AG04450 (cell line): ENCODE measurements around the gene OR4C5. TPM values are rescaled to one million over a fixed set of nuclear protein-coding genes. Genes with fewer than 3 reads are reported as not detected.
"Not testable (repeated sequence)": the region's sequence is repeated elsewhere in the genome, so short reads cannot be mapped to it uniquely, and the experiment has no call there.

Source experiments
- CTCF ChIA-PET: fragments of 300-600, 350-600 bp; formaldehyde crosslinking; extraction: SDS; loops from one replicate; lab custom pipeline; 2022; ENCODE audit warnings: antibody characterized with exemption, inconsistent platforms; lab: Charles Lee
- POLR2A ChIA-PET: fragments of 350-600 bp; formaldehyde crosslinking; extraction: SDS; loops from one replicate; lab custom pipeline; 2021; ENCODE audit warnings: antibody characterized with exemption, inconsistent platforms; lab: Yijun Ruan, JAX
- DNase-seq: peaks from one replicate; pipeline ENCODE4 v3.0.0-alpha.2; 2011; ENCODE audit warnings: low read depth, low spot score
- H3K27ac ChIP-seq: one replicate; pipeline ENCODE4 v1.5.1; 2012; ENCODE audit warnings: low read depth, low read length, control low read depth
- H3K27me3 ChIP-seq: one replicate; pipeline ENCODE4 v1.6.0; 2012; ENCODE audit warnings: low read length; ENCODE audit not compliant: control insufficient read depth, insufficient read depth
- H3K4me3 ChIP-seq: 2 replicates; pipeline ENCODE4 v1.5.1; 2011; ENCODE audit warnings: mild to moderate bottlenecking, low read depth, low read length, control low read depth
- H3K9me3 ChIP-seq: 2 replicates; pipeline ENCODE4 v1.5.1; 2012; ENCODE audit warnings: low read length; ENCODE audit not compliant: control insufficient read depth, insufficient read depth
- CTCF ChIP-seq: IDR thresholded peaks from 2 replicates; pipeline ENCODE4 v1.5.1; 2011; ENCODE audit warnings: low read depth, low read length, control low read depth, inconsistent platforms
- polyA plus RNA-seq: library from polyadenylated mRNA; depleted of rRNA; stranded (reverse); fragments of >200 nt; gene quantifications from 2 replicates; pipeline ENCODE4 v1.2.3, GENCODE V29; 2011; rRNA removed

The OR4C5 gene
- polyA plus RNA-seq, 1 experiment = not detected

- ChIA-PET CTCF (no interaction called here), POLR2A (no interaction called here)
- H3K4me3 ChIP-seq = no peak overlapping the region
- no peak overlapping the region for H3K27ac ChIP-seq
- no peak for DNase-seq
- no peak for TF ChIP-seq CTCF
- H3K9me3 ChIP-seq = peaks cover 20% of the 10 kb centered on the region; the same call in 1 of the 2 replicates
- H3K27me3 ChIP-seq = no peaks in the 10 kb centered on the region
These were observed 24.8 kb downstream of the OR4C5 start for GRCh38 chr11:48341466-48341865.

- CTCF ChIA-PET, POLR2A ChIA-PET: not testable (repeated sequence)
These were observed 41.6 kb downstream of the OR4C5 start, which contains the start of gene OR4C3 for GRCh38 chr11:48324620-48325019. Gene OR4C3 (plus strand): TSS chr11:48324920. CDS start chr11:48325022, 102 bp downstream.

GRCh38 chr11:48319813-48320212, 46.5 kb downstream of the OR4C5 start:
- H3K4me3 ChIP-seq, H3K27me3 ChIP-seq, H3K27ac ChIP-seq, POLR2A ChIA-PET, H3K9me3 ChIP-seq, CTCF ChIA-PET, DNase-seq: not testable (repeated sequence)

More at GRCh38 chr11:48324620-48325019, 41.6 kb downstream of the OR4C5 start, which contains the start of gene OR4C3:
- not testable (repeated sequence) for H3K27ac ChIP-seq, DNase-seq, H3K9me3 ChIP-seq, H3K4me3 ChIP-seq, H3K27me3 ChIP-seq

Other genes with a start within 250 kb of the OR4C5 start
- not detected in 2 replicates for gene OR4B1, start 149.7 kb downstream of the OR4C5 start, polyA plus RNA-seq
- gene OR4X2, start 121.4 kb downstream of the OR4C5 start, polyA plus RNA-seq = not detected in 2 replicates
- gene OR4X1, start 102.6 kb downstream of the OR4C5 start, polyA plus RNA-seq = not detected in 2 replicates
- gene OR4S1, start 60.2 kb downstream of the OR4C5 start, polyA plus RNA-seq = not detected in 2 replicates
- gene OR4C3, start 41.5 kb downstream of the OR4C5 start, polyA plus RNA-seq = not detected in 2 replicates
- gene OR4A47, start 122.3 kb upstream of the OR4C5 start, polyA plus RNA-seq = not detected in 2 replicates